ENCODE data around the gene CASS4.

- no peak for TF ChIP-seq CTCF (IDR thresholded peaks at IDR 0.05)
- TF ChIP-seq EP300 (IDR thresholded peaks at IDR 0.05) = no peak
These were observed 2.1 kb upstream of the CASS4 start for GRCh38 chr20:56409956-56410355.

Measured in ovary (tissue), 3 donors.